SK-N-MC (cell line): Measurements from ENCODE around the gene ZC3H7B.
"Not testable (repeated sequence)": the region's sequence is repeated elsewhere in the genome, so short reads cannot be mapped to it uniquely, and the experiment has no call there.

ENCODE experiments used
- DNase-seq: peaks from one replicate; pipeline ENCODE4 v3.0.0-alpha.2; 2011; ENCODE audit warnings: low read depth, low spot score
- H3K27ac ChIP-seq: fragments of 200-600 bp; sonication (generic); 2 replicates; pipeline ENCODE4 v1.5.1; 2016; ENCODE audit warnings: mixed run types
- H3K36me3 ChIP-seq: fragments of 200-600 bp; sonication (generic); 2 replicates; pipeline ENCODE4 v1.6.1; 2017; ENCODE audit warnings: antibody characterized with exemption, low read length, mixed read lengths; ENCODE audit not compliant: insufficient read depth
- H3K4me3 ChIP-seq: fragments of 200-600 bp; sonication (generic); 2 replicates; pipeline ENCODE4 v1.5.1; 2016
- H3K9ac ChIP-seq: fragments of 200-600 bp; sonication (generic); 2 replicates; pipeline ENCODE4 v1.8.0; 2017; ENCODE audit warnings: mixed run types, mixed read lengths; ENCODE audit not compliant: insufficient read length
- H3K9me3 ChIP-seq: fragments of 200-600 bp; sonication (generic); 2 replicates; pipeline ENCODE4 v1.6.1; 2017; ENCODE audit warnings: low read depth, mild to moderate bottlenecking, antibody characterized with exemption, low read length, moderate library complexity, mixed read lengths
- EZH2 ChIP-seq: fragments of 200-600 bp; sonication (generic); IDR thresholded peaks from one replicate; pipeline ENCODE4 v1.6.1; 2017; ENCODE audit warnings: antibody characterized with exemption
- FOXP2 ChIP-seq: optimal IDR thresholded peaks from 2 replicates; pipeline ENCODE3; 2011; ENCODE audit warnings: mild to moderate bottlenecking, moderate library complexity; ENCODE audit not compliant: insufficient read depth; ENCODE audit errors: extremely low read length, control extremely low read depth
- POLR2AphosphoS5 ChIP-seq: IDR thresholded peaks from 2 replicates; pipeline ENCODE4 v1.6.1; 2012; ENCODE audit warnings: mild to moderate bottlenecking, low read depth, low read length, borderline replicate concordance

ZC3H7B gene

GRCh38 chr22:41284465-41284864 is 16.9 kb upstream of the ZC3H7B start:
- Histone ChIP-seq H3K9ac (peak overlapping the region; percentile 91), H3K36me3 (peaks cover 50% of the 10 kb centered on the region), H3K4me3 (peak overlapping the region; percentile 100), H3K9me3 (no peaks in the 10 kb centered on the region), H3K27ac (no peak overlapping the region)
- no peak for TF ChIP-seq POLR2AphosphoS5
- no peak for TF ChIP-seq FOXP2
- TF ChIP-seq EZH2 = no peak
- no peak for DNase-seq

- H3K27ac ChIP-seq = peak overlapping the region; percentile 86
- H3K4me3 ChIP-seq = peak overlapping the region; percentile 100
- TF ChIP-seq POLR2AphosphoS5 = no peak
- no peak for TF ChIP-seq EZH2
- peak; percentile 63 for TF ChIP-seq FOXP2
- peaks cover 40% of the 10 kb centered on the region for H3K36me3 ChIP-seq
- H3K9ac ChIP-seq = peak overlapping the region; percentile 91
- no peak for DNase-seq
- H3K9me3 ChIP-seq = no peaks in the 10 kb centered on the region
Observed at GRCh38 chr22:41285441-41285819, 15.9 kb upstream of the ZC3H7B start.

- Histone ChIP-seq H3K9ac (peak within 1 kb of the TSS; percentile 91), H3K27ac (peak within 1 kb of the TSS; percentile 87), H3K4me3 (peak within 1 kb of the TSS; percentile 100), H3K9me3 (no peaks in the 10 kb centered on the region), H3K36me3 (peaks cover 34% of the 10 kb centered on the region)
- DNase-seq = peak; percentile 93
- TF ChIP-seq FOXP2 (no peak), POLR2AphosphoS5 (peak; percentile 79; the same call in 1 of the 2 replicates), EZH2 (no peak)
Observed at GRCh38 chr22:41285820-41286638, 15.3 kb upstream of the ZC3H7B start, which contains the start of gene RANGAP1. Gene RANGAP1 (minus strand): TSS chr22:41286187. CDS start chr22:41281044, 5,143 bp downstream.

DNA sequence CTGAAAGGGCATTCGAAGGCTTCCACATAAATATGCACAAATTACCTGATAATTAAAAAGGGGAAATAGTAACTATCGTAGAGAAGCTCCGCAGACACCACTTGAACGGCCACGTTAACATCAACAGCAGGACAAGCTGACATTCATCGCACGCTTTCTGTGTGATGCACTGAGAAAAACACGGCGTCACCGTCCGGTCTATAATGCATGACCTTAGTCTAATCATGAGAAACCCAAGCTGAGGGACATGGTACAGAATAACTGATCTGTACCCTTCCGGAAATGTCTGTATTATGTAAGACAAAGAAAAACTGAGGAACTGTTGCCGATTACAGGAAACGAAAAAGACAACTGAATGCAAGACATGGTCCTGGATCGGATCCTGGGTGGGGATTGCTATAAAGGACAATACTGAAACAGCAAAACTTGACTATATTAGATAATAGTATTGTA is 14.7 kb upstream of the ZC3H7B start:
- Histone ChIP-seq H3K9ac (peak overlapping the region; percentile 79), H3K36me3 (peaks cover 28% of the 10 kb centered on the region), H3K27ac (peak overlapping the region; percentile 87), H3K4me3 (peak overlapping the region; percentile 100), H3K9me3 (no peaks in the 10 kb centered on the region)
- TF ChIP-seq FOXP2 = peak; percentile 4
- no peak for TF ChIP-seq EZH2
- no peak; the same call in 1 of the 2 replicates for TF ChIP-seq POLR2AphosphoS5
- DNase-seq = peak; percentile 24

GRCh38 chr22:41288245-41288946 is 12.9 kb upstream of the ZC3H7B start:
- no peak for DNase-seq
- Histone ChIP-seq H3K27ac (peak overlapping the region; percentile 84), H3K9me3 (no peaks in the 10 kb centered on the region), H3K36me3 (peaks cover 14% of the 10 kb centered on the region; the same call in 1 of the 2 replicates), H3K4me3 (no peak overlapping the region), H3K9ac (no peak overlapping the region)
- TF ChIP-seq FOXP2 (no peak), EZH2 (no peak), POLR2AphosphoS5 (no peak)

GRCh38 chr22:41289671-41290070 is 11.7 kb upstream of the ZC3H7B start:
- TF ChIP-seq POLR2AphosphoS5 = no peak
- no peak for TF ChIP-seq EZH2
- no peak for TF ChIP-seq FOXP2
- no peak overlapping the region for H3K4me3 ChIP-seq
- H3K36me3 ChIP-seq = peaks cover 4% of the 10 kb centered on the region; the same call in 1 of the 2 replicates
- DNase-seq = no peak
- peak overlapping the region; percentile 90 for H3K27ac ChIP-seq
- no peak overlapping the region for H3K9ac ChIP-seq
- H3K9me3 ChIP-seq = no peaks in the 10 kb centered on the region

DNA sequence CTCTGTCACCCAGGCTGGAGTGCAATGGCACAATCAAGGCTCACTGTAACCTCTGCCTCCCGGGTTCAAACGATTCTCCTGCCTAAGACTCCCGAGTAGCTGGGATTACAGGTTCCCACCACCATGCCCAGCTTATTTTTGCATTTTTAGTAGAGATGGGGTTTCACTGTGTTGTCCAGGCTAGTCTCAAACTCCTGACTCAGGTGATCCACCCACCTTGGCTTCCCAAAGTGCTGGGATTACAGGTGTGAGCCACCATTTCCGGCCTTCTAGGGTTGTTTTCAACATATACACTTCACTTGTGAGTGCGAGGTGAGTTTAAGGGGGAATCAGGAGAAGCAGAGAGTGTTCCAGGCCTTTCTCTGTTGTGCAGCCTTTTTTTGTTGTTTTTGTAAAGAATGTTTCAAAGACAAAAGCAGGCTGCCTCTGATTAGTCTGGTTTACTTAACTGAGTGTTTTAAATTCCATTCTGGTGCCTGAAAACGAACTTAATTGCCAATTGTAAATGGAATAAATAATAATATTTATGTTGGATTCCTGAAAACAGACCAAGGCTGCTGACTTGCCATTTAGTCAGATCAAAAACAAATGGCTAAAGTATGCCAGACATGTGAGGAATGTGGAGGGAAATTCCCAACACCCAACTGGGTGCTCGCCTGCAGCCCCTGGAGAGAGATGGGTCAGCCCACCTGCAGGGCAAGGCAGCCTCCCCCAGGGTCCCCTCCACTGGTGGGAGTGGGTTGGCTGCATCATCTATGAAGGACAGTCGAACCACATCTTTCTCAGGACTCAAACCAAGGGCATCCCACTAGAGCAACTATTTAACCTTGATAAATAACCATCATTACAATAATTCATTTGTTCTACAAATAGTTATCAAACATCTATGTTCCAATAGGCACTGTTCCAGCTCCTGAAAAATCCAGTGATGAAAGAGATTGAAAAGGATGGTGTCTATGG is 10.8 kb upstream of the ZC3H7B start:
- no peak for TF ChIP-seq EZH2
- peak; percentile 45 for TF ChIP-seq FOXP2
- TF ChIP-seq POLR2AphosphoS5 = no peak
- Histone ChIP-seq H3K27ac (peak overlapping the region; percentile 90), H3K4me3 (no peak overlapping the region), H3K36me3 (no peaks in the 10 kb centered on the region), H3K9ac (peak overlapping the region; percentile 22), H3K9me3 (no peaks in the 10 kb centered on the region)
- no peak for DNase-seq

GRCh38 chr22:41294816-41295215 is 6.5 kb upstream of the ZC3H7B start:
- not testable (repeated sequence) for H3K9ac ChIP-seq, H3K36me3 ChIP-seq, H3K9me3 ChIP-seq, H3K27ac ChIP-seq, DNase-seq, H3K4me3 ChIP-seq
